GM23338 (cell line): Measurements from ENCODE around the gene CHRNA7.

Experiments
- CREB1 ChIP-seq: fragments of 250-450 bp; sonication (Bioruptor Pico); IDR thresholded peaks from 2 replicates; pipeline ENCODE4 v1.5.0; 2020; ENCODE audit warnings: low read depth, mild to moderate bottlenecking, moderate library complexity
- EZH2 ChIP-seq: fragments of 200-600 bp; sonication (generic); IDR thresholded peaks from one replicate; pipeline ENCODE4 v1.8.0; 2017; ENCODE audit warnings: antibody characterized with exemption, mild to moderate bottlenecking, low read depth; ENCODE audit not compliant: unreplicated experiment
- EZH2phosphoT487 ChIP-seq: fragments of 200-600 bp; sonication (generic); IDR thresholded peaks from one replicate; pipeline ENCODE4 v1.8.1; 2018; ENCODE audit warnings: antibody characterized with exemption; ENCODE audit not compliant: unreplicated experiment
- JUNB ChIP-seq: IDR thresholded peaks from one replicate; pipeline ENCODE4 v1.6.1; 2016; ENCODE audit warnings: antibody characterized with exemption; ENCODE audit not compliant: unreplicated experiment
- NANOG ChIP-seq: IDR thresholded peaks from 2 replicates; pipeline ENCODE4 v1.6.1; 2016; ENCODE audit warnings: antibody characterized with exemption, borderline replicate concordance
- POLR2AphosphoS5 ChIP-seq: IDR thresholded peaks from 2 replicates; pipeline ENCODE4 v1.6.1; 2016; ENCODE audit warnings: antibody characterized with exemption, low read depth
- REST ChIP-seq: IDR thresholded peaks from one replicate; pipeline ENCODE4 v1.6.1; 2018; ENCODE audit warnings: antibody characterized with exemption; ENCODE audit not compliant: unreplicated experiment
- STAT1 ChIP-seq: IDR thresholded peaks from one replicate; pipeline ENCODE4 v1.6.1; 2016; ENCODE audit warnings: antibody characterized with exemption; ENCODE audit not compliant: unreplicated experiment
- ZNF114 ChIP-seq: fragments of 250-450 bp; sonication (Bioruptor Pico); IDR thresholded peaks from 2 replicates; pipeline ENCODE4 v1.5.0; 2020; ENCODE audit warnings: mild to moderate bottlenecking, moderate library complexity
- ZNF331 ChIP-seq: fragments of 250-450 bp; sonication (Bioruptor Pico); IDR thresholded peaks from 2 replicates; pipeline ENCODE4 v1.5.0; 2020; ENCODE audit warnings: low read depth, mild to moderate bottlenecking, moderate library complexity
- TF ChIP-seq, protein P1 (sequence below), 2 experiments: fragments of 200-600 bp in 1 of 2; sonication (generic) in 1 of 2; conservative IDR thresholded peaks; 2 replicates each; pipeline versions ENCODE4 v1.5.1 to v1.6.1; 2016 to 2017; ENCODE audit warnings: antibody characterized with exemption in 2 of 2, low read depth in 2 of 2, mild to moderate bottlenecking in 2 of 2, moderate library complexity in 1 of 2
- TF ChIP-seq, protein P2 (sequence below): IDR thresholded peaks from 2 replicates; pipeline ENCODE4 v1.6.1; 2016; ENCODE audit warnings: antibody characterized with exemption
- TF ChIP-seq, protein P3 (sequence below): fragments of 250-450 bp; sonication (Bioruptor Pico); IDR thresholded peaks from 2 replicates; pipeline ENCODE4 v1.5.0; 2020; ENCODE audit warnings: mild to moderate bottlenecking, moderate library complexity

DNA sequence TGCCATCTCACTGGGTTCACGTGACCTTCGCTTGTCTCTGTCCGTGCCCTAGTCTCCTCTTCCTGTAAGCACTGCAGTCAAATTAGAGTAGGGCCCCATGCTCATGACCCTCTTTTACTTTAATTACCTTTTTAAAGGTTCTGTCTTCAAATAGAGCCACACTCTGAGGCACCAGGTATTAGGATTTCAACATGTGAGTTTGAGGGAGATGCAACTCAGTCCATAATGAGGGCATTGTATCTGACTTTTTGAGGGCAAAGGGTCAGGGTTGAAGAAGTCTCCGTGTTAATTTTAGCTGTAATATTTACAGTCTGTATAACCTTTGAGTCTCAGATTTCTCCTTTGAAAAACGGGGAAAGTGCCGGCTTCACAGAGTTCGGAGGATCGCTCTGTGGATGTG, 82.9 kb downstream of the CHRNA7 start:
- TF ChIP-seq CREB1 (CRISPR knock-in tag) (no peak), EZH2 (no peak), POLR2AphosphoS5 (no peak), STAT1 (no peak), REST (no peak), JUNB (no peak), EZH2phosphoT487 (no peak), NANOG (no peak), ZNF114 (CRISPR knock-in tag) (no peak), ZNF331 (CRISPR knock-in tag) (no peak)
- TF ChIP-seq, protein P1, sequence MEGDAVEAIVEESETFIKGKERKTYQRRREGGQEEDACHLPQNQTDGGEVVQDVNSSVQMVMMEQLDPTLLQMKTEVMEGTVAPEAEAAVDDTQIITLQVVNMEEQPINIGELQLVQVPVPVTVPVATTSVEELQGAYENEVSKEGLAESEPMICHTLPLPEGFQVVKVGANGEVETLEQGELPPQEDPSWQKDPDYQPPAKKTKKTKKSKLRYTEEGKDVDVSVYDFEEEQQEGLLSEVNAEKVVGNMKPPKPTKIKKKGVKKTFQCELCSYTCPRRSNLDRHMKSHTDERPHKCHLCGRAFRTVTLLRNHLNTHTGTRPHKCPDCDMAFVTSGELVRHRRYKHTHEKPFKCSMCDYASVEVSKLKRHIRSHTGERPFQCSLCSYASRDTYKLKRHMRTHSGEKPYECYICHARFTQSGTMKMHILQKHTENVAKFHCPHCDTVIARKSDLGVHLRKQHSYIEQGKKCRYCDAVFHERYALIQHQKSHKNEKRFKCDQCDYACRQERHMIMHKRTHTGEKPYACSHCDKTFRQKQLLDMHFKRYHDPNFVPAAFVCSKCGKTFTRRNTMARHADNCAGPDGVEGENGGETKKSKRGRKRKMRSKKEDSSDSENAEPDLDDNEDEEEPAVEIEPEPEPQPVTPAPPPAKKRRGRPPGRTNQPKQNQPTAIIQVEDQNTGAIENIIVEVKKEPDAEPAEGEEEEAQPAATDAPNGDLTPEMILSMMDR (conservative IDR thresholded peaks at IDR 0.05; ENCODE audit: low read depth in 2 of 2) = no peak
- TF ChIP-seq, protein P2, sequence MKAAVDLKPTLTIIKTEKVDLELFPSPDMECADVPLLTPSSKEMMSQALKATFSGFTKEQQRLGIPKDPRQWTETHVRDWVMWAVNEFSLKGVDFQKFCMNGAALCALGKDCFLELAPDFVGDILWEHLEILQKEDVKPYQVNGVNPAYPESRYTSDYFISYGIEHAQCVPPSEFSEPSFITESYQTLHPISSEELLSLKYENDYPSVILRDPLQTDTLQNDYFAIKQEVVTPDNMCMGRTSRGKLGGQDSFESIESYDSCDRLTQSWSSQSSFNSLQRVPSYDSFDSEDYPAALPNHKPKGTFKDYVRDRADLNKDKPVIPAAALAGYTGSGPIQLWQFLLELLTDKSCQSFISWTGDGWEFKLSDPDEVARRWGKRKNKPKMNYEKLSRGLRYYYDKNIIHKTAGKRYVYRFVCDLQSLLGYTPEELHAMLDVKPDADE = no peak
- TF ChIP-seq, protein P3, sequence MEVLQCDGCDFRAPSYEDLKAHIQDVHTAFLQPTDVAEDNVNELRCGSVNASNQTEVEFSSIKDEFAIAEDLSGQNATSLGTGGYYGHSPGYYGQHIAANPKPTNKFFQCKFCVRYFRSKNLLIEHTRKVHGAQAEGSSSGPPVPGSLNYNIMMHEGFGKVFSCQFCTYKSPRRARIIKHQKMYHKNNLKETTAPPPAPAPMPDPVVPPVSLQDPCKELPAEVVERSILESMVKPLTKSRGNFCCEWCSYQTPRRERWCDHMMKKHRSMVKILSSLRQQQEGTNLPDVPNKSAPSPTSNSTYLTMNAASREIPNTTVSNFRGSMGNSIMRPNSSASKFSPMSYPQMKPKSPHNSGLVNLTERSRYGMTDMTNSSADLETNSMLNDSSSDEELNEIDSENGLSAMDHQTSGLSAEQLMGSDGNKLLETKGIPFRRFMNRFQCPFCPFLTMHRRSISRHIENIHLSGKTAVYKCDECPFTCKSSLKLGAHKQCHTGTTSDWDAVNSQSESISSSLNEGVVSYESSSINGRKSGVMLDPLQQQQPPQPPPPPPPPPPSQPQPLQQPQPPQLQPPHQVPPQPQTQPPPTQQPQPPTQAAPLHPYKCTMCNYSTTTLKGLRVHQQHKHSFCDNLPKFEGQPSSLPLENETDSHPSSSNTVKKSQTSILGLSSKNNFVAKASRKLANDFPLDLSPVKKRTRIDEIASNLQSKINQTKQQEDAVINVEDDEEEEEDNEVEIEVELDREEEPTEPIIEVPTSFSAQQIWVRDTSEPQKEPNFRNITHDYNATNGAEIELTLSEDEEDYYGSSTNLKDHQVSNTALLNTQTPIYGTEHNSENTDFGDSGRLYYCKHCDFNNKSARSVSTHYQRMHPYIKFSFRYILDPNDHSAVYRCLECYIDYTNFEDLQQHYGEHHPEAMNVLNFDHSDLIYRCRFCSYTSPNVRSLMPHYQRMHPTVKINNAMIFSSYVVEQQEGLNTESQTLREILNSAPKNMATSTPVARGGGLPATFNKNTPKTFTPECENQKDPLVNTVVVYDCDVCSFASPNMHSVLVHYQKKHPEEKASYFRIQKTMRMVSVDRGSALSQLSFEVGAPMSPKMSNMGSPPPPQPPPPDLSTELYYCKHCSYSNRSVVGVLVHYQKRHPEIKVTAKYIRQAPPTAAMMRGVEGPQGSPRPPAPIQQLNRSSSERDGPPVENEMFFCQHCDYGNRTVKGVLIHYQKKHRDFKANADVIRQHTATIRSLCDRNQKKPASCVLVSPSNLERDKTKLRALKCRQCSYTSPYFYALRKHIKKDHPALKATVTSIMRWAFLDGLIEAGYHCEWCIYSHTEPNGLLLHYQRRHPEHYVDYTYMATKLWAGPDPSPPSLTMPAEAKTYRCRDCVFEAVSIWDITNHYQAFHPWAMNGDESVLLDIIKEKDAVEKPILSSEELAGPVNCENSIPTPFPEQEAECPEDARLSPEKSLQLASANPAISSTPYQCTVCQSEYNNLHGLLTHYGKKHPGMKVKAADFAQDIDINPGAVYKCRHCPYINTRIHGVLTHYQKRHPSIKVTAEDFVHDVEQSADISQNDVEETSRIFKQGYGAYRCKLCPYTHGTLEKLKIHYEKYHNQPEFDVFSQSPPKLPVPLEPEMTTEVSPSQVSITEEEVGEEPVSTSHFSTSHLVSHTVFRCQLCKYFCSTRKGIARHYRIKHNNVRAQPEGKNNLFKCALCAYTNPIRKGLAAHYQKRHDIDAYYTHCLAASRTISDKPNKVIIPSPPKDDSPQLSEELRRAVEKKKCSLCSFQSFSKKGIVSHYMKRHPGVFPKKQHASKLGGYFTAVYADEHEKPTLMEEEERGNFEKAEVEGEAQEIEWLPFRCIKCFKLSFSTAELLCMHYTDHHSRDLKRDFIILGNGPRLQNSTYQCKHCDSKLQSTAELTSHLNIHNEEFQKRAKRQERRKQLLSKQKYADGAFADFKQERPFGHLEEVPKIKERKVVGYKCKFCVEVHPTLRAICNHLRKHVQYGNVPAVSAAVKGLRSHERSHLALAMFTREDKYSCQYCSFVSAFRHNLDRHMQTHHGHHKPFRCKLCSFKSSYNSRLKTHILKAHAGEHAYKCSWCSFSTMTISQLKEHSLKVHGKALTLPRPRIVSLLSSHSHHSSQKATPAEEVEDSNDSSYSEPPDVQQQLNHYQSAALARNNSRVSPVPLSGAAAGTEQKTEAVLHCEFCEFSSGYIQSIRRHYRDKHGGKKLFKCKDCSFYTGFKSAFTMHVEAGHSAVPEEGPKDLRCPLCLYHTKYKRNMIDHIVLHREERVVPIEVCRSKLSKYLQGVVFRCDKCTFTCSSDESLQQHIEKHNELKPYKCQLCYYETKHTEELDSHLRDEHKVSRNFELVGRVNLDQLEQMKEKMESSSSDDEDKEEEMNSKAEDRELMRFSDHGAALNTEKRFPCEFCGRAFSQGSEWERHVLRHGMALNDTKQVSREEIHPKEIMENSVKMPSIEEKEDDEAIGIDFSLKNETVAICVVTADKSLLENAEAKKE (CRISPR knock-in tag) = no peak
